Heart right ventricle (tissue), 16 donors: ENCODE data around the gene C1QTNF6. TPM values are rescaled to one million over a fixed set of nuclear protein-coding genes. Genes with fewer than 3 reads are reported as not detected.
A peak's percentile ranks its signal among the peaks of the same experiment; 100 is the strongest.

Experiments used
- ATAC-seq, 8 donors: fragments of 200-7000 bp; cut with Tn5 transposase; one replicate each; pipeline ENCODE4 v1.9.1; 2020; ENCODE audit warnings: mild to moderate bottlenecking in 8 of 8, moderate library complexity in 8 of 8, moderate number of reproducible peaks in 1 of 8
- DNase-seq, 2 donors: peaks; one replicate each; pipeline ENCODE4 v3.0.0-alpha.2; 2020
- H3K27ac ChIP-seq, 10 donors: fragments of 200-600 bp; sonication (generic) in 2 of 10; one replicate each; pipeline versions ENCODE4 v1.5.0 to v1.8.0; 2020 to 2022; ENCODE audit warnings: mild to moderate bottlenecking in 3 of 10
- H3K27me3 ChIP-seq, 7 donors: fragments of 200-600 bp; one replicate each; pipeline ENCODE4 v1.8.0; 2021 to 2022; ENCODE audit warnings: mild to moderate bottlenecking in 2 of 7
- H3K36me3 ChIP-seq, 9 donors: fragments of 200-600 bp; sonication (generic) in 1 of 9; one replicate each; pipeline versions ENCODE4 v1.5.0 to v1.8.0; 2020 to 2022; ENCODE audit warnings: mild to moderate bottlenecking in 2 of 9
- H3K4me1 ChIP-seq, 9 donors: fragments of 200-600 bp; sonication (generic) in 1 of 9; one replicate each; pipeline versions ENCODE4 v1.5.0 to v1.8.0; 2020 to 2022; ENCODE audit warnings: mild to moderate bottlenecking in 4 of 9
- H3K4me3 ChIP-seq, 10 donors: fragments of 200-600 bp; sonication (generic) in 2 of 10; one replicate each; pipeline versions ENCODE4 v1.5.0 to v1.8.0; 2020 to 2022; ENCODE audit warnings: mild to moderate bottlenecking in 7 of 10, moderate library complexity in 2 of 10
- H3K9me3 ChIP-seq, 11 donors: fragments of 200-600 bp in 10 of 11; sonication (generic) in 2 of 11; one replicate each; pipeline versions ENCODE4 v1.5.0 to v1.8.0; 2013 to 2022; ENCODE audit warnings: mild to moderate bottlenecking in 2 of 11, control low read depth in 1 of 11, moderate library complexity in 1 of 11
- CTCF ChIP-seq, 9 donors: fragments of 200-600 bp; sonication (generic) in 2 of 9; IDR thresholded peaks; one replicate each; pipeline versions ENCODE4 v1.5.0 to v1.8.0; 2021 to 2022; ENCODE audit warnings: antibody characterized with exemption in 9 of 9, mild to moderate bottlenecking in 5 of 9, moderate library complexity in 1 of 9
- WGBS, 2 donors: extraction: QIAGEN DNeasy Blood & Tissue Kit; methylation state at CpG; one replicate each; pipeline ENCODE4 v1.1.7; 2013; ENCODE audit warnings: inconsistent platforms in 1 of 2; 5-methylcytosine and 5-hydroxymethylcytosine counted together
- intact Hi-C, 10 donors: fragments of 100-400 bp; cut with DNase I; formaldehyde crosslinking; loops; one replicate each; pipeline versions ENCODE4 v1.11.1 to v1.14.2; 2022
- polyA plus RNA-seq, 2 donors: library from polyadenylated mRNA; stranded (reverse); fragments of 200-250 nt; gene quantifications; one replicate each; pipeline ENCODE4 v1.2.3, GENCODE V29; 2013
- total RNA-seq, 10 donors: library from RNA; stranded (reverse); fragmentation: NEBNext Ultra II Directional in 3 of 10; extraction: Animal tissue kit (Norgen Biotek cat#: 25700) in 3 of 10; gene quantifications; one replicate each; pipeline versions ENCODE4 v1.2.1 to v1.2.4, GENCODE V29; 2021 to 2023
- donor health status: Arrhythmogenic right ventricular cardiomyopathy.
- donor health status: ischemic (EF 13 %, LVEDD 7.1; RV severe dilation, severe dysfunction).
- donor health status: healthy with polysubstance abuse.
- donor health status: DM: no; HTN: yes; CAD: no.
- donor health status: DM: no; HTN: no; CAD: no.
- donor health status: ischemic (EF 25% LVEDD 6.9; RV normal size, moderate dysfunction).
- donor health status: ischemic (EF 25% LVEDD 5.7; RV mildly dilated, moderate dysfunction).
- donor health status: healthy.
- donor health status: DM: yes; HTN: yes; CAD: no.
- donor health status: Ischemic cardiomyopathy.
- donor health status: ischemic (EF 35%, LVEDD 5.7; RV mildly dilated, moderate dysfunction).
- donor health status: nonischemic (EF 11% LVEDD 7.7; RV severe dilation, severe dysfunction).
- donor health status: DM: yes; HTN: yes; CAD: no.
- donor health status: PGD.
- donor health status: ischemic (EF 29% LVEDD 5.4; RV normal size, mild dysfunction).
- donor health status: nonischemic (EF 23%, LVEDD 6.1; RV moderate dilation, normal function).

C1QTNF6 gene
- total and polyA plus RNA-seq, 12 donors, result 0.51 to 6.4 (median 1.5) TPM

GRCh38 chr22:37169947-37170688 lies 17.9 kb downstream of the C1QTNF6 start:
- no peaks in the 10 kb centered on the region for H3K27me3 ChIP-seq
- ATAC-seq (no peak), DNase-seq (no peak)
- TF ChIP-seq CTCF (IDR thresholded peaks at IDR 0.05), result no peak
- H3K27ac ChIP-seq, result peak overlapping the region in 1 of 10 donors; percentile 40
- H3K36me3 ChIP-seq, result no peaks in the 10 kb centered on the region
- no peak overlapping the region for H3K4me3 ChIP-seq
- 83 to 91% methylated on average over 10 of the region's 10 CpGs for WGBS, 2 donors
- no peaks in the 10 kb centered on the region for H3K9me3 ChIP-seq
- intact Hi-C loops, result no loop called here
- H3K4me1 ChIP-seq, result peaks cover 2 to 36% (median 20%) of the 10 kb centered on the region in 9 donors

GRCh38 chr22:37169406-37169805 lies 18.6 kb downstream of the C1QTNF6 start:
- Histone ChIP-seq H3K4me3 (no peak overlapping the region), H3K27ac (no peak overlapping the region), H3K4me1 (peaks cover 2 to 34% (median 20%) of the 10 kb centered on the region in 9 donors), H3K36me3 (no peaks in the 10 kb centered on the region), H3K27me3 (no peaks in the 10 kb centered on the region), H3K9me3 (no peaks in the 10 kb centered on the region)
- TF ChIP-seq CTCF (IDR thresholded peaks at IDR 0.05), result no peak
- DNase-seq, result no peak
- no peak for ATAC-seq
- 81 to 93% methylated on average over 8 of the region's 8 CpGs for WGBS, 2 donors
- intact Hi-C loops, result no loop called here

- peaks cover 2 to 36% (median 20%) of the 10 kb centered on the region in 9 donors for H3K4me1 ChIP-seq
- ATAC-seq (no peak), DNase-seq (no peak)
- H3K4me3 ChIP-seq, result no peak overlapping the region
- peak overlapping the region in 4 of 10 donors; percentile 12 to 72 (median 53) for H3K27ac ChIP-seq
- H3K27me3 ChIP-seq, result peaks cover 0 to 4% (median 0%) of the 10 kb centered on the region in 7 donors
- no peaks in the 10 kb centered on the region for H3K9me3 ChIP-seq
- 60 to 66% methylated on average over 8 of the region's 8 CpGs for WGBS, 2 donors
- H3K36me3 ChIP-seq, result no peaks in the 10 kb centered on the region
- intact Hi-C loops, result loop anchor here in 5 of 10 donors (2.0 kb wide), 3 partner anchors 29 to 93 kb away; no protein-coding TSS in a partner anchor
- no peak for TF ChIP-seq CTCF (IDR thresholded peaks at IDR 0.05)
Observed at GRCh38 chr22:37167981-37168647, 19.9 kb downstream of the C1QTNF6 start.

GRCh38 chr22:37167176-37167980 lies 20.7 kb downstream of the C1QTNF6 start:
- ATAC-seq, result peak in 7 of 8 donors; percentile 16 to 68 (median 44)
- H3K4me3 ChIP-seq, result peak overlapping the region in 1 of 10 donors; percentile 25
- TF ChIP-seq CTCF (IDR thresholded peaks at IDR 0.05), result no peak
- 59 to 66% methylated on average over 17 of the region's 17 CpGs for WGBS, 2 donors
- peaks cover 2 to 40% (median 20%) of the 10 kb centered on the region in 9 donors for H3K4me1 ChIP-seq
- H3K27me3 ChIP-seq, result peaks cover 0 to 4% (median 0%) of the 10 kb centered on the region in 7 donors
- DNase-seq, result no peak
- peak overlapping the region in 6 of 10 donors; percentile 43 to 72 (median 54) for H3K27ac ChIP-seq
- H3K36me3 ChIP-seq, result no peaks in the 10 kb centered on the region
- H3K9me3 ChIP-seq, result no peaks in the 10 kb centered on the region
- intact Hi-C loops, result loop anchor here in 5 of 10 donors (2.0 kb wide), 3 partner anchors 29 to 93 kb away; no protein-coding TSS in a partner anchor
